Common myeloid progenitor, CD34-positive (primary cell): ENCODE data around the gene ABCA7.

Source experiments
- CTCF ChIA-PET: fragments of 350-600 bp; sonication (Branson Sonifier 250); formaldehyde crosslinking; loops from one replicate; lab custom pipeline; 2021; ENCODE audit warnings: antibody characterized with exemption; lab: Charles Lee
- POLR2A ChIA-PET: fragments of 350-600 bp; sonication (Branson Sonifier 250); formaldehyde crosslinking; loops from one replicate; lab custom pipeline; 2021; ENCODE audit warnings: antibody characterized with exemption; lab: Charles Lee
- DNase-seq, 3 donors: peaks; one replicate each; pipeline versions ENCODE4 v3.0.0 to v3.0.0-alpha.2; 2013
- H3K27ac ChIP-seq, 2 experiments: 1 replicate in 1 of 2; 2 replicates in 1 of 2; pipeline ENCODE4 v1.7.0; 2013; ENCODE audit warnings: inconsistent platforms in 2 of 2, low read length in 2 of 2, mild to moderate bottlenecking in 2 of 2, low read depth in 1 of 2, moderate library complexity in 1 of 2; ENCODE audit not compliant: severe bottlenecking in 2 of 2, insufficient read depth in 1 of 2, poor library complexity in 1 of 2
- H3K27me3 ChIP-seq, 5 experiments: replicated peaks in 2 of 5; 1 replicate in 3 of 5; 2 replicates in 2 of 5; pipeline versions ENCODE4 v1.6.1 to v1.7.0; 2013; ENCODE audit warnings: low read length in 4 of 5, mild to moderate bottlenecking in 2 of 5, moderate library complexity in 2 of 5, inconsistent platforms in 1 of 5; ENCODE audit not compliant: insufficient read depth in 5 of 5, control insufficient read depth in 4 of 5
- H3K36me3 ChIP-seq, 4 experiments: 1 replicate in 2 of 4; 2 replicates in 2 of 4; pipeline versions ENCODE4 v1.6.1 to v1.7.0; 2013; ENCODE audit warnings: low read length in 3 of 4, control low read depth in 1 of 4, mild to moderate bottlenecking in 1 of 4; ENCODE audit not compliant: control insufficient read depth in 4 of 4, insufficient read depth in 4 of 4
- H3K4me1 ChIP-seq, 4 experiments: 1 replicate in 3 of 4; 2 replicates in 1 of 4; pipeline versions ENCODE4 v1.6.1 to v1.7.1; 2013; ENCODE audit warnings: low read length in 3 of 4, mild to moderate bottlenecking in 3 of 4, control low read depth in 1 of 4, inconsistent platforms in 1 of 4, moderate library complexity in 1 of 4; ENCODE audit not compliant: control insufficient read depth in 4 of 4, insufficient read depth in 4 of 4; ENCODE audit errors: control extremely low read depth in 1 of 4
- H3K4me3 ChIP-seq, 7 experiments: 1 replicate in 4 of 7; 2 replicates in 3 of 7; pipeline versions ENCODE4 v1.5.1 to v1.7.0; 2013; ENCODE audit warnings: mild to moderate bottlenecking in 7 of 7, low read length in 6 of 7, moderate library complexity in 6 of 7, inconsistent platforms in 2 of 7, low read depth in 2 of 7, control low read depth in 1 of 7; ENCODE audit not compliant: insufficient read depth in 4 of 7, control insufficient read depth in 1 of 7; ENCODE audit errors: extremely low read depth in 1 of 7
- H3K9me3 ChIP-seq, 5 experiments: 1 replicate in 4 of 5; 2 replicates in 1 of 5; pipeline versions ENCODE4 v1.6.1 to v1.7.1; 2013; ENCODE audit warnings: low read length in 4 of 5, mild to moderate bottlenecking in 2 of 5, inconsistent platforms in 1 of 5, low read depth in 1 of 5, moderate library complexity in 1 of 5; ENCODE audit not compliant: control insufficient read depth in 4 of 5, insufficient read depth in 2 of 5; ENCODE audit errors: control extremely low read depth in 1 of 5
- WGBS: methylation state at CpG from one replicate; pipeline ENCODE4 v1.1.5; 2013; ENCODE audit not compliant: insufficient coverage; 5-methylcytosine and 5-hydroxymethylcytosine counted together

The ABCA7 gene

GRCh38 chr19:1052349-1052975, 12.6 kb downstream of the ABCA7 start:
- DNase-seq = no peak
- H3K4me3 ChIP-seq = no peak overlapping the region
- CTCF ChIA-PET = interaction anchor here (2.0 kb wide), 1 partner anchor 12 kb away, joined by 5 read pairs; no protein-coding TSS in a partner anchor
- no peaks in the 10 kb centered on the region for H3K27me3 ChIP-seq
- H3K27ac ChIP-seq = no peak overlapping the region
- peaks cover 0 to 24% (median 19%) of the 10 kb centered on the region in 5 experiments for H3K9me3 ChIP-seq
- WGBS = 100% methylated on average over 1 of the region's 5 CpGs
- peaks cover 0 to 2% (median 1%) of the 10 kb centered on the region in 4 experiments for H3K4me1 ChIP-seq
- H3K36me3 ChIP-seq = peaks cover 0 to 29% (median 19%) of the 10 kb centered on the region in 4 experiments
- POLR2A ChIA-PET = no interaction called here

- Histone ChIP-seq H3K9me3 (peaks cover 0 to 32% (median 28%) of the 10 kb centered on the region in 5 experiments), H3K27ac (no peak overlapping the region), H3K4me1 (peaks cover 0 to 2% (median 1%) of the 10 kb centered on the region in 4 experiments), H3K4me3 (no peak overlapping the region), H3K36me3 (peaks cover 0 to 35% (median 21%) of the 10 kb centered on the region in 4 experiments), H3K27me3 (no peaks in the 10 kb centered on the region)
- ChIA-PET POLR2A (no interaction called here), CTCF (interaction anchor here (1.5 to 2.0 kb wide), 2 partner anchors 11 to 12 kb away, joined by 4 to 5 read pairs; no protein-coding TSS in a partner anchor)
- WGBS = 99% methylated on average over 24 of the region's 31 CpGs
- no peak for DNase-seq
Observed at GRCh38 chr19:1053176-1054101, 13.5 kb downstream of the ABCA7 start.

GRCh38 chr19:1054102-1055027, 14.5 kb downstream of the ABCA7 start:
- Histone ChIP-seq H3K4me3 (no peak overlapping the region), H3K27ac (no peak overlapping the region), H3K27me3 (no peaks in the 10 kb centered on the region), H3K36me3 (peaks cover 0 to 40% (median 26%) of the 10 kb centered on the region in 4 experiments), H3K9me3 (peaks cover 0 to 38% (median 34%) of the 10 kb centered on the region in 5 experiments), H3K4me1 (peaks cover 0 to 2% (median 1%) of the 10 kb centered on the region in 4 experiments)
- WGBS = 95% methylated on average over 24 of the region's 28 CpGs
- POLR2A ChIA-PET = no interaction called here
- DNase-seq = no peak
- CTCF ChIA-PET = interaction anchor here (0.9 to 2.0 kb wide), 3 partner anchors 10 to 13 kb away, joined by 3 to 5 read pairs (median 4); no protein-coding TSS in a partner anchor

GRCh38 chr19:1055028-1055425, 15.1 kb downstream of the ABCA7 start:
- Histone ChIP-seq H3K4me3 (no peak overlapping the region), H3K27ac (no peak overlapping the region), H3K36me3 (peaks cover 0 to 43% (median 26%) of the 10 kb centered on the region in 4 experiments), H3K27me3 (no peaks in the 10 kb centered on the region), H3K9me3 (peaks cover 0 to 38% (median 36%) of the 10 kb centered on the region in 5 experiments), H3K4me1 (no peaks in the 10 kb centered on the region)
- 90% methylated on average over 10 of the region's 14 CpGs for WGBS
- POLR2A ChIA-PET = no interaction called here
- DNase-seq = no peak
- CTCF ChIA-PET = interaction anchor here (0.9 kb wide), 1 partner anchor 10 kb away, joined by 3 read pairs; no protein-coding TSS in a partner anchor

GRCh38 chr19:1055886-1056620, 16.1 kb downstream of the ABCA7 start:
- 99% methylated on average over 18 of the region's 20 CpGs for WGBS
- POLR2A ChIA-PET = interaction anchor here (1.6 kb wide), 1 partner anchor 35 kb away, joined by 3 read pairs; the partner anchor contains the start of genes RNU6-2 and TMEM259
- Histone ChIP-seq H3K27ac (no peak overlapping the region), H3K4me3 (no peak overlapping the region), H3K4me1 (no peaks in the 10 kb centered on the region), H3K27me3 (no peaks in the 10 kb centered on the region), H3K9me3 (peaks cover 0 to 40% (median 36%) of the 10 kb centered on the region in 5 experiments), H3K36me3 (peaks cover 0 to 43% (median 27%) of the 10 kb centered on the region in 4 experiments)
- no peak for DNase-seq
- CTCF ChIA-PET = interaction anchor here (1.0 to 1.7 kb wide), 3 partner anchors 9 to 15 kb away, joined by 3 to 11 read pairs (median 3); partner anchors contain the start of gene ARHGAP45
